Adrenal gland (tissue), 12 donors: ENCODE measurements around the gene TSHZ2. TPM values are rescaled to one million over a fixed set of nuclear protein-coding genes. Genes with fewer than 3 reads are reported as not detected.
"Not testable (repeated sequence)": the region's sequence is repeated elsewhere in the genome, so short reads cannot be mapped to it uniquely, and the experiment has no call there.

Source experiments
- DNase-seq, 7 donors: peaks; one replicate each; pipeline ENCODE4 v3.0.0-alpha.2; 2019 to 2020
- H3K27ac ChIP-seq, 5 donors: fragments of 200-600 bp; sonication (generic) in 4 of 5; 1 replicate in 3 of 5; 2 replicates in 2 of 5; pipeline versions ENCODE4 v1.5.1 to v1.8.0; 2016 to 2020; ENCODE audit warnings: mild to moderate bottlenecking in 1 of 5
- H3K27me3 ChIP-seq: fragments of 200-600 bp; 2 replicates; pipeline ENCODE4 v1.8.0; 2021
- H3K36me3 ChIP-seq, 2 donors: fragments of 200-600 bp; replicated peaks in 1 of 2; 1 replicate in 1 of 2; 2 replicates in 1 of 2; pipeline versions ENCODE4 v1.5.1 to v1.8.0; 2018 to 2022
- H3K4me1 ChIP-seq, 2 donors: fragments of 200-600 bp; replicated peaks in 1 of 2; 1 replicate in 1 of 2; 2 replicates in 1 of 2; pipeline versions ENCODE4 v1.5.1 to v1.8.0; 2018 to 2021
- H3K4me3 ChIP-seq, 4 donors: fragments of 200-600 bp; sonication (generic) in 3 of 4; one replicate each; pipeline ENCODE4 v1.5.1; 2016 to 2018
- H3K9me3 ChIP-seq, 3 donors: fragments of 200-600 bp; sonication (generic) in 1 of 3; replicated peaks in 1 of 3; 1 replicate in 2 of 3; 2 replicates in 1 of 3; pipeline versions ENCODE4 v1.5.1 to v1.8.0; 2016 to 2021
- CTCF ChIP-seq, 6 experiments: fragments of 450-650 bp in 4 of 6; fragments of 200-600 bp in 2 of 6; sonication (generic) in 1 of 6; IDR thresholded peaks; 1 replicate in 5 of 6; 2 replicates in 1 of 6; pipeline versions ENCODE4 v1.5.1 to v1.8.0; 2016 to 2021; ENCODE audit warnings: antibody characterized with exemption in 6 of 6, mild to moderate bottlenecking in 2 of 6, moderate library complexity in 1 of 6
- POLR2A ChIP-seq, 2 donors: fragments of 450-650 bp; IDR thresholded peaks; one replicate each; pipeline ENCODE4 v1.6.1; 2017; ENCODE audit warnings: antibody characterized with exemption in 2 of 2, mild to moderate bottlenecking in 2 of 2, moderate library complexity in 1 of 2
- WGBS, 4 donors: extraction: QIAGEN DNeasy Blood & Tissue Kit in 2 of 4; methylation state at CpG; one replicate each; pipeline versions ENCODE4 v1.1.5 to v1.1.7; 2013 to 2017; 5-methylcytosine and 5-hydroxymethylcytosine counted together
- intact Hi-C, 2 donors: fragments of 100-400 bp; cut with DNase I; formaldehyde crosslinking; loops; one replicate each; pipeline versions ENCODE4 v1.14.1 to v1.15.0; 2022 to 2023
- polyA plus RNA-seq, 3 donors: library from polyadenylated mRNA; stranded (reverse); fragments of 200-250 nt in 2 of 3; fragments of 350-450 nt in 1 of 3; fragmentation: Illumina TruSeq in 1 of 3; extraction: RNeasy Lipid Tissue Mini Kit (QIAGEN cat#74804) in 1 of 3; gene quantifications; one replicate each; pipeline ENCODE4 v1.2.3, GENCODE V29; 2013 to 2014
- total RNA-seq, 9 donors: library from RNA; depleted of rRNA in 4 of 9; stranded (reverse); fragments of >200 nt in 4 of 9; fragments of 120-200 nt in 1 of 9; fragmentation: NEBNext Ultra II Directional in 1 of 9; extraction: Animal tissue kit (Norgen Biotek cat#: 25700) in 1 of 9; gene quantifications; one replicate each; pipeline versions ENCODE4 v1.1.0 to v1.2.4, GENCODE V29; 2013 to 2023
- donor health status: healthy with polysubstance abuse.
- donor health status: Bipolar disorder and iron deficiency.
- donor health status: DM: yes; HTN: yes; CAD: no.
- donor health status: DM: no; HTN: no; CAD: no.
- donor health status: DM: no; HTN: no; CAD: no.
- donor health status: DM: yes; HTN: yes; CAD: no.

The TSHZ2 gene
- total and polyA plus RNA-seq, 12 donors: 20.5 to 87.1 (median 52.4) TPM

- no peaks in the 10 kb centered on the region for H3K27me3 ChIP-seq
These were observed 526.2 kb downstream of the TSHZ2 start for GRCh38 chr20:53498341-53498740.

GRCh38 chr20:53500651-53501050, 528.5 kb downstream of the TSHZ2 start:
- Histone ChIP-seq H3K27me3 (no peaks in the 10 kb centered on the region), H3K9me3 (no peaks in the 10 kb centered on the region), H3K36me3 (no peaks in the 10 kb centered on the region), H3K27ac (no peak overlapping the region), H3K4me1 (no peaks in the 10 kb centered on the region), H3K4me3 (no peak overlapping the region)
- TF ChIP-seq CTCF (IDR thresholded peaks at IDR 0.05) (no peak), POLR2A (IDR thresholded peaks at IDR 0.05) (no peak)
- intact Hi-C loops: no loop called here
- DNase-seq: no peak

More at GRCh38 chr20:53498341-53498740, 526.2 kb downstream of the TSHZ2 start:
- H3K9me3 ChIP-seq: no peaks in the 10 kb centered on the region
- TF ChIP-seq POLR2A (IDR thresholded peaks at IDR 0.05) (no peak), CTCF (IDR thresholded peaks at IDR 0.05) (no peak)
- no peak for DNase-seq
- no peaks in the 10 kb centered on the region for H3K4me1 ChIP-seq
- no peaks in the 10 kb centered on the region for H3K36me3 ChIP-seq
- WGBS, 4 donors: 60 to 83% (median 71%) methylated on average over 5 of the region's 5 CpGs
- H3K4me3 ChIP-seq: no peak overlapping the region
- H3K27ac ChIP-seq: no peak overlapping the region
- intact Hi-C loops: no loop called here

- intact Hi-C loops: no loop called here
- WGBS, 4 donors: 84 to 97% (median 96%) methylated on average over 4 of the region's 4 CpGs
- no peaks in the 10 kb centered on the region for H3K4me1 ChIP-seq
- no peaks in the 10 kb centered on the region for H3K36me3 ChIP-seq
- no peak for TF ChIP-seq POLR2A (IDR thresholded peaks at IDR 0.05)
- no peak for TF ChIP-seq CTCF (IDR thresholded peaks at IDR 0.05)
- H3K27me3 ChIP-seq: no peaks in the 10 kb centered on the region
- DNase-seq: no peak
- H3K9me3 ChIP-seq: no peaks in the 10 kb centered on the region
- no peak overlapping the region for H3K4me3 ChIP-seq
- H3K27ac ChIP-seq: no peak overlapping the region
These were observed 530.7 kb downstream of the TSHZ2 start for GRCh38 chr20:53502820-53503219.

GRCh38 chr20:53503517-53503919, 531.4 kb downstream of the TSHZ2 start:
- intact Hi-C loops: no loop called here
- Histone ChIP-seq H3K27ac (no peak overlapping the region), H3K36me3 (no peaks in the 10 kb centered on the region), H3K4me3 (no peak overlapping the region), H3K9me3 (no peaks in the 10 kb centered on the region), H3K27me3 (no peaks in the 10 kb centered on the region), H3K4me1 (no peaks in the 10 kb centered on the region)
- TF ChIP-seq POLR2A (IDR thresholded peaks at IDR 0.05): no peak
- TF ChIP-seq CTCF (IDR thresholded peaks at IDR 0.05): no peak
- no peak for DNase-seq
- 83 to 87% (median 86%) methylated on average over 4 to 7 of the region's 7 CpGs for WGBS, 4 donors

GRCh38 chr20:53504106-53504505, 531.9 kb downstream of the TSHZ2 start:
- H3K27ac ChIP-seq, intact Hi-C loops, H3K4me3 ChIP-seq, DNase-seq, H3K27me3 ChIP-seq, H3K9me3 ChIP-seq, H3K4me1 ChIP-seq, H3K36me3 ChIP-seq: not testable (repeated sequence)
- WGBS, 4 donors: 64 to 84% (median 70%) methylated on average over 5 to 18 of the region's 19 CpGs
